Adrenal gland (tissue), 12 donors: ENCODE data around the gene SEMA7A. TPM values are rescaled to one million over a fixed set of nuclear protein-coding genes. Genes with fewer than 3 reads are reported as not detected.

Source experiments
- DNase-seq, 7 donors: peaks; one replicate each; pipeline ENCODE4 v3.0.0-alpha.2; 2019 to 2020
- H3K27ac ChIP-seq, 5 donors: fragments of 200-600 bp; sonication (generic) in 4 of 5; 1 replicate in 3 of 5; 2 replicates in 2 of 5; pipeline versions ENCODE4 v1.5.1 to v1.8.0; 2016 to 2020; ENCODE audit warnings: mild to moderate bottlenecking in 1 of 5
- H3K27me3 ChIP-seq: fragments of 200-600 bp; 2 replicates; pipeline ENCODE4 v1.8.0; 2021
- H3K36me3 ChIP-seq, 2 donors: fragments of 200-600 bp; replicated peaks in 1 of 2; 1 replicate in 1 of 2; 2 replicates in 1 of 2; pipeline versions ENCODE4 v1.5.1 to v1.8.0; 2018 to 2022
- H3K4me1 ChIP-seq, 2 donors: fragments of 200-600 bp; replicated peaks in 1 of 2; 1 replicate in 1 of 2; 2 replicates in 1 of 2; pipeline versions ENCODE4 v1.5.1 to v1.8.0; 2018 to 2021
- H3K4me3 ChIP-seq, 4 donors: fragments of 200-600 bp; sonication (generic) in 3 of 4; one replicate each; pipeline ENCODE4 v1.5.1; 2016 to 2018
- H3K9me3 ChIP-seq, 3 donors: fragments of 200-600 bp; sonication (generic) in 1 of 3; replicated peaks in 1 of 3; 1 replicate in 2 of 3; 2 replicates in 1 of 3; pipeline versions ENCODE4 v1.5.1 to v1.8.0; 2016 to 2021
- CTCF ChIP-seq, 6 experiments: fragments of 450-650 bp in 4 of 6; fragments of 200-600 bp in 2 of 6; sonication (generic) in 1 of 6; IDR thresholded peaks; 1 replicate in 5 of 6; 2 replicates in 1 of 6; pipeline versions ENCODE4 v1.5.1 to v1.8.0; 2016 to 2021; ENCODE audit warnings: antibody characterized with exemption in 6 of 6, mild to moderate bottlenecking in 2 of 6, moderate library complexity in 1 of 6
- POLR2A ChIP-seq, 2 donors: fragments of 450-650 bp; IDR thresholded peaks; one replicate each; pipeline ENCODE4 v1.6.1; 2017; ENCODE audit warnings: antibody characterized with exemption in 2 of 2, mild to moderate bottlenecking in 2 of 2, moderate library complexity in 1 of 2
- WGBS, 4 donors: extraction: QIAGEN DNeasy Blood & Tissue Kit in 2 of 4; methylation state at CpG; one replicate each; pipeline versions ENCODE4 v1.1.5 to v1.1.7; 2013 to 2017; 5-methylcytosine and 5-hydroxymethylcytosine counted together
- intact Hi-C, 2 donors: fragments of 100-400 bp; cut with DNase I; formaldehyde crosslinking; loops; one replicate each; pipeline versions ENCODE4 v1.14.1 to v1.15.0; 2022 to 2023
- polyA plus RNA-seq, 3 donors: library from polyadenylated mRNA; stranded (reverse); fragments of 200-250 nt in 2 of 3; fragments of 350-450 nt in 1 of 3; fragmentation: Illumina TruSeq in 1 of 3; extraction: RNeasy Lipid Tissue Mini Kit (QIAGEN cat#74804) in 1 of 3; gene quantifications; one replicate each; pipeline ENCODE4 v1.2.3, GENCODE V29; 2013 to 2014
- total RNA-seq, 9 donors: library from RNA; depleted of rRNA in 4 of 9; stranded (reverse); fragments of >200 nt in 4 of 9; fragments of 120-200 nt in 1 of 9; fragmentation: NEBNext Ultra II Directional in 1 of 9; extraction: Animal tissue kit (Norgen Biotek cat#: 25700) in 1 of 9; gene quantifications; one replicate each; pipeline versions ENCODE4 v1.1.0 to v1.2.4, GENCODE V29; 2013 to 2023
- donor health status: healthy with polysubstance abuse.
- donor health status: Bipolar disorder and iron deficiency.
- donor health status: DM: yes; HTN: yes; CAD: no.
- donor health status: DM: no; HTN: no; CAD: no.
- donor health status: DM: no; HTN: no; CAD: no.
- donor health status: DM: yes; HTN: yes; CAD: no.

The SEMA7A gene
- total and polyA plus RNA-seq, 12 donors = 1.3 to 32.0 (median 3.7) TPM

- TF ChIP-seq POLR2A (IDR thresholded peaks at IDR 0.05) = no peak
- TF ChIP-seq CTCF (IDR thresholded peaks at IDR 0.05) = no peak
- H3K36me3 ChIP-seq = no peaks in the 10 kb centered on the region
- WGBS, 4 donors = 0 to 8% (median 1%) methylated on average over 2 to 64 of the region's 64 CpGs
- H3K9me3 ChIP-seq = no peaks in the 10 kb centered on the region
- H3K27me3 ChIP-seq = no peaks in the 10 kb centered on the region
- H3K4me1 ChIP-seq = peaks cover 13 to 20% of the 10 kb centered on the region in 2 donors
- peak overlapping the region in 3 of 5 donors; percentile 17 to 80 (median 34) for H3K27ac ChIP-seq
- peak overlapping the region in 3 of 4 donors; percentile 53 to 98 (median 63) for H3K4me3 ChIP-seq
- intact Hi-C loops = no loop called here
- peak in 1 of 7 donors; percentile 34 for DNase-seq
Observed at GRCh38 chr15:74432968-74433591, 678 bp downstream of the SEMA7A start.

DNA sequence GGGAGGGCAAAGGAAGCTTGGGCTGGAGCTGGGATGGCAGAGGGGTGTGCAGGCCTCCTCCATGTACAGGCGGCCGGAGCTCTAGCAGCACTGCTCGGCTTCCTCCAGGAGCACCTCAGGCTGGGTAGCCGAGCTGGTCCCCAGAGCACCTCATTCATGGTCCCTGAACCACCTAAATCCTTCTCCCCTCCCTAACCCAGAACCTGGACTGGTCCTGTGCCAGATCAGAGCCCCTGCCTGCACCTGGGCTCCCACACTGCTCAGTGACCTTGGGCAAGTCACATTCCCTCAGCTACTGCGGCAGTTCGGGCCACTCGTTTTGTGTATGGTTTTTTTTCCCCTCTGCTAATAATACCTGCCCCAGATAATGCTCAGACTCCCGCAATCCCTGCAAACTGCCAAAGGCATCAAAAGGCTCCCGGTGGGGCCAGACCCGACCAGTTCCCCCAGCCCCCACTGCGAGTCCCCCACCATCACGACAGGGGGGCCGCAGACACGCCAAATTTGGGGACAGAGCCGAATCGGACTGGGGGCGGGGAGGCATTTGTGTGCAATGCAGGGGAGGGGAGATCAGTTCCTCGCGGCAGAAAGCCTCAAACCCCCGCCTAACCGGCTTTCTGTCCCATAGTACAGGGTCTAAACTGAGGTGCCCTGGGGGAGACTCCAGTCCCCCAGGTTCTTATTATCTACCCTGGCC, 1.3 kb downstream of the SEMA7A start:
- Histone ChIP-seq H3K4me1 (peaks cover 13 to 20% of the 10 kb centered on the region in 2 donors), H3K9me3 (no peaks in the 10 kb centered on the region), H3K4me3 (peak overlapping the region in 2 of 4 donors; percentile 53 to 98), H3K27ac (no peak overlapping the region), H3K27me3 (no peaks in the 10 kb centered on the region), H3K36me3 (no peaks in the 10 kb centered on the region)
- intact Hi-C loops = no loop called here
- WGBS, 4 donors = 23 to 35% (median 28%) methylated on average over 6 to 21 of the region's 21 CpGs
- peak in 1 of 7 donors; percentile 28 for DNase-seq
- no peak for TF ChIP-seq CTCF (IDR thresholded peaks at IDR 0.05)
- TF ChIP-seq POLR2A (IDR thresholded peaks at IDR 0.05) = no peak

- Histone ChIP-seq H3K9me3 (no peaks in the 10 kb centered on the region), H3K4me3 (no peak overlapping the region), H3K36me3 (no peaks in the 10 kb centered on the region), H3K27me3 (no peaks in the 10 kb centered on the region), H3K4me1 (peaks cover 13 to 20% of the 10 kb centered on the region in 2 donors), H3K27ac (no peak overlapping the region)
- TF ChIP-seq POLR2A (IDR thresholded peaks at IDR 0.05) (no peak), CTCF (IDR thresholded peaks at IDR 0.05) (no peak)
- WGBS, 4 donors = 86 to 95% (median 89%) methylated on average over 4 to 8 of the region's 8 CpGs
- DNase-seq = peak in 1 of 7 donors; percentile 20
- intact Hi-C loops = no loop called here
Observed at GRCh38 chr15:74431645-74432044, 2.1 kb downstream of the SEMA7A start.

DNA sequence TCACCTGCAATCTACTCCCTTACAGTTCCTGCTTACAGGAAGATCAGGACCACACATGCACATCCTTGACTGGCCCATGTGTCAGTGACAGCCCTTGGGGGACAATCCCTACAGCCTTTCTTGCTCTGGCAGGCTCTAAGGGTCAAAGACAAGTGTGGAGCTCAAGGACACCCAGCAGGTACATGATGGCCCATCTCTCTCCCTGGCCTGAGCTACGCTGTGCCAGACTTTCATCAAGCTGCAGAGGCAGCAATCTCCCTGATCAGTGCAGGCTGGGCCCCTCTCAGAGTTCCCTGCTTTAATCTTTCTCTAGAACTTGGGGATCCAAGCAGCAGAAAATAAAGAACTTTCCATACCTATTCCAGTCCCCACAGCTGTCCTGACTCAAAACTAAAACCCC, 2.6 kb downstream of the SEMA7A start:
- Histone ChIP-seq H3K4me1 (peaks cover 13 to 20% of the 10 kb centered on the region in 2 donors), H3K27me3 (no peaks in the 10 kb centered on the region)

More for the DNA sequence above, 2.6 kb downstream of the SEMA7A start:
- WGBS, 4 donors = 78 to 100% (median 93%) methylated on average over 1 of the region's 1 CpG
- Histone ChIP-seq H3K27ac (no peak overlapping the region), H3K9me3 (no peaks in the 10 kb centered on the region), H3K4me3 (no peak overlapping the region), H3K36me3 (no peaks in the 10 kb centered on the region)
- no peak for DNase-seq
- no peak for TF ChIP-seq CTCF (IDR thresholded peaks at IDR 0.05)
- no peak for TF ChIP-seq POLR2A (IDR thresholded peaks at IDR 0.05)
- intact Hi-C loops = no loop called here
